Endodermal cell (in vitro differentiated cells): Measurements from ENCODE around the gene COL5A1. TPM values are rescaled to one million over a fixed set of nuclear protein-coding genes. Genes with fewer than 3 reads are reported as not detected.

ENCODE experiments used
- DNase-seq: peaks from one replicate; pipeline ENCODE4 v3.0.0-alpha.2; 2017
- H3K27ac ChIP-seq: 2 replicates; pipeline ENCODE4 v1.5.1; 2013; ENCODE audit warnings: mild to moderate bottlenecking, low read depth, low read length, moderate library complexity
- H3K27me3 ChIP-seq: 2 replicates; pipeline ENCODE4 v1.6.1; 2013; ENCODE audit warnings: mild to moderate bottlenecking, low read length, moderate library complexity; ENCODE audit not compliant: insufficient read depth, control insufficient read depth, poor library complexity, severe bottlenecking
- H3K36me3 ChIP-seq: 2 replicates; pipeline ENCODE4 v1.7.0; 2013; ENCODE audit warnings: mild to moderate bottlenecking, low read length, moderate library complexity; ENCODE audit not compliant: control insufficient read depth, insufficient read depth
- H3K4me1 ChIP-seq: one replicate; pipeline ENCODE4 v1.7.0; 2013; ENCODE audit warnings: low read length; ENCODE audit not compliant: control insufficient read depth, insufficient read depth
- H3K4me3 ChIP-seq: 2 replicates; pipeline ENCODE4 v1.5.1; 2013; ENCODE audit warnings: mild to moderate bottlenecking, low read length, moderate library complexity
- H3K9ac ChIP-seq: 2 replicates; pipeline ENCODE4 v1.6.1; 2013; ENCODE audit warnings: mild to moderate bottlenecking, low read length, moderate library complexity; ENCODE audit not compliant: poor library complexity, severe bottlenecking; ENCODE audit errors: extremely low read depth
- H3K9me3 ChIP-seq: 2 replicates; pipeline ENCODE4 v1.6.1; 2013; ENCODE audit warnings: mild to moderate bottlenecking, low read length, moderate library complexity; ENCODE audit not compliant: control insufficient read depth
- H3K27ac Mint-ChIP-seq: 2 replicates; pipeline ENCODE4 v1.8.0; 2020; ENCODE audit warnings: mixed read lengths
- H3K27me3 Mint-ChIP-seq: 2 replicates; pipeline ENCODE4 v1.8.0; 2021; ENCODE audit warnings: mild to moderate bottlenecking, mixed read lengths; ENCODE audit not compliant: insufficient read depth
- H3K36me3 Mint-ChIP-seq: 2 replicates; pipeline ENCODE4 v1.8.0; 2020; ENCODE audit warnings: low read depth, mixed read lengths
- H3K4me1 Mint-ChIP-seq: 2 replicates; pipeline ENCODE4 v1.8.0; 2020; ENCODE audit warnings: mixed read lengths
- H3K4me3 Mint-ChIP-seq: 2 replicates; pipeline ENCODE4 v1.8.0; 2020; ENCODE audit warnings: mild to moderate bottlenecking, moderate library complexity, mixed read lengths
- H3K9me3 Mint-ChIP-seq: 2 replicates; pipeline ENCODE4 v1.8.0; 2020; ENCODE audit warnings: mild to moderate bottlenecking, mixed read lengths
- WGBS, 2 experiments: methylation state at CpG; one replicate each; pipeline versions ENCODE4 v1.1.5 to v1.1.7; 2013; ENCODE audit warnings: missing lambda C conversion rate in 2 of 2, mixed read lengths in 1 of 2; ENCODE audit not compliant: insufficient coverage in 1 of 2, insufficient read length in 1 of 2; 5-methylcytosine and 5-hydroxymethylcytosine counted together
- total RNA-seq, 2 donors: library from RNA; stranded (reverse); fragmentation: NEBNext Ultra II Directional in 1 of 2; extraction: Animal tissue kit (Norgen Biotek cat#: 25700) in 1 of 2; gene quantifications; 2 replicates in 1 of 2; 3 replicates in 1 of 2; pipeline ENCODE4 v1.2.1, GENCODE V29; 2021
- TF ChIP-seq, protein P1 (sequence below): fragments of 200-600 bp; sonication (generic); conservative IDR thresholded peaks from 2 replicates; pipeline ENCODE4 v1.5.0; 2021; ENCODE audit warnings: antibody characterized with exemption, mild to moderate bottlenecking

COL5A1 gene
- total RNA-seq, 2 donors from 2014 or later = 65.3 to 76.6 TPM

DNA sequence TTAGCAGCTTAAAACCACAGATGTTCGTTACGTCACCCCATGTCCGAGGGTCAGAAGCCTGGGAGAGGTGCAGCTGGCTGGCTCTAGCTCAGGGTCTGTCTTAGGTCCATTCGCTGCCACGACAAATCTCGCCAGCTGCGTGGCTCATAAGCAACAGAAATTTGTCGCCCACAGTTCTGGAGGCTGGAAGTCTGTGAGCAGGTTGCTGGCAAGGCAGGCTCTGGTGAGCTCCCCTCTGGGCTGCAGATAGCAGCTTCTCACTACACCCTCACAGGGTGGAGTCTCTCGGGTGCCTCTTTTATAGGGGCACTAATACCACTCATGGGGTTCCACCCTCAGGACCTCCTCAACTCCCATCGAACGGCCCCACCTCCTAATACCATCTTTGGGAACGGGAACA lies 198.9 kb downstream of the COL5A1 start:
- Histone ChIP-seq H3K4me1 (no peaks in the 10 kb centered on the region), H3K27me3 (no peaks in the 10 kb centered on the region), H3K27ac (no peak overlapping the region), H3K4me3 (no peak overlapping the region), H3K9me3 (no peaks in the 10 kb centered on the region), H3K9ac (no peak overlapping the region), H3K36me3 (no peaks in the 10 kb centered on the region)
- H3K4me1 Mint-ChIP-seq = no peaks in the 10 kb centered on the region
- WGBS, 2 experiments = 92 to 93% methylated on average over 12 of the region's 12 CpGs
- no peak overlapping the region for H3K27ac Mint-ChIP-seq
- H3K27me3 Mint-ChIP-seq = no peaks in the 10 kb centered on the region
- no peaks in the 10 kb centered on the region for H3K9me3 Mint-ChIP-seq
- H3K36me3 Mint-ChIP-seq = peaks cover 24% of the 10 kb centered on the region
- no peak overlapping the region for H3K4me3 Mint-ChIP-seq
- no peak for DNase-seq
- TF ChIP-seq, protein P1, sequence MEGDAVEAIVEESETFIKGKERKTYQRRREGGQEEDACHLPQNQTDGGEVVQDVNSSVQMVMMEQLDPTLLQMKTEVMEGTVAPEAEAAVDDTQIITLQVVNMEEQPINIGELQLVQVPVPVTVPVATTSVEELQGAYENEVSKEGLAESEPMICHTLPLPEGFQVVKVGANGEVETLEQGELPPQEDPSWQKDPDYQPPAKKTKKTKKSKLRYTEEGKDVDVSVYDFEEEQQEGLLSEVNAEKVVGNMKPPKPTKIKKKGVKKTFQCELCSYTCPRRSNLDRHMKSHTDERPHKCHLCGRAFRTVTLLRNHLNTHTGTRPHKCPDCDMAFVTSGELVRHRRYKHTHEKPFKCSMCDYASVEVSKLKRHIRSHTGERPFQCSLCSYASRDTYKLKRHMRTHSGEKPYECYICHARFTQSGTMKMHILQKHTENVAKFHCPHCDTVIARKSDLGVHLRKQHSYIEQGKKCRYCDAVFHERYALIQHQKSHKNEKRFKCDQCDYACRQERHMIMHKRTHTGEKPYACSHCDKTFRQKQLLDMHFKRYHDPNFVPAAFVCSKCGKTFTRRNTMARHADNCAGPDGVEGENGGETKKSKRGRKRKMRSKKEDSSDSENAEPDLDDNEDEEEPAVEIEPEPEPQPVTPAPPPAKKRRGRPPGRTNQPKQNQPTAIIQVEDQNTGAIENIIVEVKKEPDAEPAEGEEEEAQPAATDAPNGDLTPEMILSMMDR = no peak

DNA sequence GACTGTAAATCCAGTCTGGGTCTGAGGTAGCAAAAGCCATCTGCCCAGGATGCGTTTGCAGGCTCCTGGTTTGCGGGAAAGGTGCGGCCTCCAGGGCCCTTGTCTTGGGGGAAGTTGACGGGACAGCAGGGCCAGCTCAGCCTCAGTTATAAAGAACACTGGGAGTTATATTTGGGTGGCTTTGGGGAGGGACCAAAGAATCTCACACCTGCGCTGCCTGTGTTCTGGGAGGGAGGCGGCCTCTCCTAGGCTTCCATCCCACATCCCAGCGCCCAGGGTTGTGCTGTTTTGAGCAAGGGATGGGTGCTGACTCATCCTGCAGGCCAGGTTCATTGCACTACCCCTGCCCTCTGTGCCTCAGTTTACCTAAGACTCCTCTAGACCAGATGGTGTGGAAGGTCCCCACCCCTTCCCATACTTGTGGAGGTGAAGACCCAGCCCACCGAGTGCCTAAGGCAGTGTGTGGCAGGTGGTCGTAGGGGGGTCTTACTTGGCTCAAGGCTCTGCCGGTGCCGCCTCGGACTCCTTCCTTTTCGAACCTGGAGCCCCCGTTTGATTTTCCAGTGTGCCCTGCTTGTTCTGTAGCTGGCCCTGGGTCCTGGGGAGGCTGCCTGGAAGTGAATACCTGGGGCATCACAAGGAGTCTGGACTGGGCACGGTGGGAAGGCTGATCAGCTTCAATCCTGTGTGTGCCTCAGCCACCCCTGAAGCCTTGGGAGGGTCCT lies 199.7 kb downstream of the COL5A1 start:
- Mint-ChIP-seq H3K36me3 (peaks cover 24% of the 10 kb centered on the region), H3K9me3 (no peaks in the 10 kb centered on the region)
- TF ChIP-seq, protein P1 = no peak

GRCh38 chr9:134842321-134842720 lies 200.7 kb downstream of the COL5A1 start:
- H3K27me3 Mint-ChIP-seq = no peaks in the 10 kb centered on the region
- no peak overlapping the region for H3K9ac ChIP-seq
- no peak overlapping the region for H3K4me3 Mint-ChIP-seq
- H3K27ac ChIP-seq = no peak overlapping the region
- TF ChIP-seq, protein P1 = no peak
- no peaks in the 10 kb centered on the region for H3K36me3 ChIP-seq
- H3K27ac Mint-ChIP-seq = no peak overlapping the region
- H3K4me1 ChIP-seq = no peaks in the 10 kb centered on the region
- H3K4me1 Mint-ChIP-seq = no peaks in the 10 kb centered on the region
- H3K27me3 ChIP-seq = no peaks in the 10 kb centered on the region
- no peaks in the 10 kb centered on the region for H3K9me3 Mint-ChIP-seq
- no peak overlapping the region for H3K4me3 ChIP-seq
- peaks cover 22% of the 10 kb centered on the region for H3K36me3 Mint-ChIP-seq
- H3K9me3 ChIP-seq = no peaks in the 10 kb centered on the region
- 94 to 97% methylated on average over 11 to 22 of the region's 22 CpGs for WGBS, 2 experiments
- no peak for DNase-seq

More for the DNA sequence above, 199.7 kb downstream of the COL5A1 start:
- Mint-ChIP-seq H3K4me3 (no peak overlapping the region), H3K4me1 (no peaks in the 10 kb centered on the region), H3K27ac (no peak overlapping the region), H3K27me3 (no peaks in the 10 kb centered on the region)
- Histone ChIP-seq H3K9ac (no peak overlapping the region), H3K9me3 (no peaks in the 10 kb centered on the region), H3K4me1 (no peaks in the 10 kb centered on the region), H3K27ac (no peak overlapping the region), H3K36me3 (no peaks in the 10 kb centered on the region), H3K4me3 (no peak overlapping the region), H3K27me3 (no peaks in the 10 kb centered on the region)
- WGBS, 2 experiments = 93 to 96% methylated on average over 4 to 15 of the region's 15 CpGs
- no peak for DNase-seq
